AG09309 (cell line): ENCODE results near the gene CLDN6.

Experiments
- DNase-seq: peaks from one replicate; pipeline ENCODE4 v3.0.0-alpha.2; 2010; ENCODE audit warnings: low read depth
- H3K4me3 ChIP-seq: 2 replicates; pipeline ENCODE4 v1.5.1; 2011; ENCODE audit warnings: mild to moderate bottlenecking, low read depth, low read length, moderate library complexity; ENCODE audit not compliant: control insufficient read depth
- TF ChIP-seq, protein P1 (sequence below): IDR thresholded peaks from 2 replicates; pipeline ENCODE4 v1.5.1; 2011; ENCODE audit warnings: mild to moderate bottlenecking, low read depth, low read length, inconsistent platforms; ENCODE audit not compliant: insufficient read depth, control insufficient read depth; ENCODE audit errors: missing control alignments

CLDN6 gene

DNA sequence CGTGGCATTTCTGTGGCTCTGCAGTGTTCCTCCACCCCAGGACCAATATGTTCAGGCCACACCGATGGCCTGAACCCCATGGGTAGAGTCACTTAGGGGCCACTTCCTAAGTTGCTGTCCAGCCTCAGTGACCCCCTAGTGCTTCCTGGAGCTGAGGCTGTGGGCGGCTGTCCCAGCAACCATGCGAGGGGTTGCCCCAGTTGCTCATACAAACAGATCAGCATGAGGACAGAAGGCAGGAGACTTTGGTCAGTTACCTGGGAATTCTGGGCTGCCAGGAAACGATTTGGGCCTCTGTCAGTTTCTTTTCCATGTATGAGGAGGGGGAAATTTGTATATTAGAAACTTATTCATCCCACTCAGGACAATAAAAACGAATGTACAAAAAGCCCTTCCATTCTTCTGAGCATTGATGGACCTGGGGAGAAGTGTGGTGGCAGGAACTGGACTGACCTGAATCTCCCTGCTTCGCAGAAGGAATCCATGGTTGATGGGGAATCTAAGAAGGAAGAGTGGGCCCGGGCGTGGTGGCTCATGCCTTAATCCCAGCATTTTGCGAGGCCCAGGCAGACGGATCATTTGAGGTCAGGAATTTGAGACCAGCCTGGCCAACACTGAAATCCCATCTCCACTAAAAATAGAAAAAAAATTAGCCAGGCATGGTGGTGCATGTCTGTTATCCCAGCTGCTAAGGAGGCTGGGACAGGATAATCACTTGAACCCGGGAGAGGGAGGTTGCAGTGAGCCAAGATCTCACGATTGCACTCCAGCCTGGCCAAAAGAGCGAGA, 42.5 kb upstream of the CLDN6 start:
- DNase-seq: no peak
- TF ChIP-seq, protein P1, sequence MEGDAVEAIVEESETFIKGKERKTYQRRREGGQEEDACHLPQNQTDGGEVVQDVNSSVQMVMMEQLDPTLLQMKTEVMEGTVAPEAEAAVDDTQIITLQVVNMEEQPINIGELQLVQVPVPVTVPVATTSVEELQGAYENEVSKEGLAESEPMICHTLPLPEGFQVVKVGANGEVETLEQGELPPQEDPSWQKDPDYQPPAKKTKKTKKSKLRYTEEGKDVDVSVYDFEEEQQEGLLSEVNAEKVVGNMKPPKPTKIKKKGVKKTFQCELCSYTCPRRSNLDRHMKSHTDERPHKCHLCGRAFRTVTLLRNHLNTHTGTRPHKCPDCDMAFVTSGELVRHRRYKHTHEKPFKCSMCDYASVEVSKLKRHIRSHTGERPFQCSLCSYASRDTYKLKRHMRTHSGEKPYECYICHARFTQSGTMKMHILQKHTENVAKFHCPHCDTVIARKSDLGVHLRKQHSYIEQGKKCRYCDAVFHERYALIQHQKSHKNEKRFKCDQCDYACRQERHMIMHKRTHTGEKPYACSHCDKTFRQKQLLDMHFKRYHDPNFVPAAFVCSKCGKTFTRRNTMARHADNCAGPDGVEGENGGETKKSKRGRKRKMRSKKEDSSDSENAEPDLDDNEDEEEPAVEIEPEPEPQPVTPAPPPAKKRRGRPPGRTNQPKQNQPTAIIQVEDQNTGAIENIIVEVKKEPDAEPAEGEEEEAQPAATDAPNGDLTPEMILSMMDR: no peak
- no peak overlapping the region for H3K4me3 ChIP-seq

- TF ChIP-seq, protein P1: no peak
- no peak for DNase-seq
- H3K4me3 ChIP-seq: peak overlapping the region; percentile 19
Measured at GRCh38 chr16:3059723-3060242, 41.8 kb upstream of the CLDN6 start.

DNA sequence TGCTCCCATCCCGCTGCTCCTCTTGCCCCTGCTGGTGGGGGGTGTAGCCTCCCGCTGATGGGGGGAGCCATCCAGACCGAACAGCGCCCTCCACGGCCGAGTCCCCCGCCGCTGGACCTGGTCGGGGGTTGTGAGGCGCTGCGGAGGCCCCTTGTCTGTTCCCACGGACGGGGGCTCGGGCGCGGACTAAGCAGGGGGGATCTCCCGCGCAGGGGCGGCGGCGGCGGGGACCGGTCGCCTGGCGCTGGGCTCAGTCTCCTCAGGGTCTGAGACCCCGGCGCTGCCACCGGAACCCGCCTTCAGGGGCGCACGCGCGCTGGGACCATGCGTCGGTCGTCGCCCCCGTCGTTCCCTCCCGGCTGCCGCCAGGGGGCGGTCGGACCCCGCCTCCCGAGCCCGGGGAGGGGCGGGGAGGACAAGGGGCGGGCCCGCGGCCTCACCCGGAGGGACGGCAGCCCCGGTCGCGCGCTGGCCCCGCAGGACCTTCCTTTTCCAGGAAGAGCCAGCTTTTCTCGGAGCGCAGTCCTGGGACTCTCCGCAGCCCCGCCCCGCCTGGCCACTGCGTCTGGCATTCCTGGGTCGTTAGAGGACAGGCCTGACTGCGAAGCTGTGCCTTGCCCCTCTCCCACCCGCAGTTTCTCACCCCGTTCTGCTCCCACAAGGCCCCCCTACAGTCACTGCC, 41.2 kb upstream of the CLDN6 start:
- DNase-seq: peak; percentile 20
- H3K4me3 ChIP-seq: peak overlapping the region; percentile 79
- TF ChIP-seq, protein P1: peak; percentile 51

- no peak for DNase-seq
- peak overlapping the region; percentile 79 for H3K4me3 ChIP-seq
- TF ChIP-seq, protein P1: peak; percentile 1
Measured at GRCh38 chr16:3058139-3059030, 40.4 kb upstream of the CLDN6 start.

- no peak overlapping the region for H3K4me3 ChIP-seq
- TF ChIP-seq, protein P1: no peak
- DNase-seq: no peak
Measured at GRCh38 chr16:3057181-3058138, 39.5 kb upstream of the CLDN6 start.
